SK-N-SH (cell line): Measurements from ENCODE around the gene SFTPB. TPM values are rescaled to one million over a fixed set of nuclear protein-coding genes. Genes with fewer than 3 reads are reported as not detected.

Experiments used
- CTCF ChIA-PET: fragments of 300-600, 350-600 bp; formaldehyde crosslinking; extraction: SDS; loops from one replicate; lab custom pipeline; 2021; lab: Yijun Ruan, JAX
- POLR2A ChIA-PET: fragments of 350-600 bp; sonication (Branson Sonifier 250); formaldehyde crosslinking; extraction: SDS; loops from one replicate; lab custom pipeline; 2020; ENCODE audit warnings: antibody characterized with exemption, inconsistent platforms; lab: Yijun Ruan, JAX
- DNase-seq: peaks from one replicate; pipeline ENCODE4 v3.0.0; 2012
- H2AFZ ChIP-seq: fragments of 200-600 bp; sonication (generic); 2 replicates; pipeline ENCODE4 v1.8.1; 2016; ENCODE audit warnings: antibody characterized with exemption, mild to moderate bottlenecking, low read depth
- H3F3A ChIP-seq: fragments of 200-600 bp; sonication (generic); replicated peaks from 2 replicates; pipeline ENCODE3; 2016; ENCODE audit warnings: antibody characterized with exemption, mild to moderate bottlenecking; ENCODE audit not compliant: insufficient read depth
- H3K27ac ChIP-seq, 2 experiments: fragments of 200-500 bp in 1 of 2; fragments of 200-600 bp in 1 of 2; sonication (Bioruptor generic) in 1 of 2; sonication (generic), shearing (Covaris generic) in 1 of 2; 2 replicates each; pipeline versions ENCODE4 v1.5.1 to v1.6.1; 2014 to 2016; ENCODE audit warnings: low read depth in 2 of 2, inconsistent platforms in 1 of 2, low read length in 1 of 2, mild to moderate bottlenecking in 1 of 2, mixed read lengths in 1 of 2
- H3K27me3 ChIP-seq: fragments of 200-600 bp; sonication (generic), shearing (Covaris generic); 2 replicates; pipeline ENCODE4 v1.6.1; 2016; ENCODE audit warnings: mixed run types; ENCODE audit not compliant: insufficient read depth
- H3K36me3 ChIP-seq, 2 experiments: fragments of 200-500 bp in 1 of 2; fragments of 200-600 bp in 1 of 2; sonication (Bioruptor generic) in 1 of 2; sonication (generic) in 1 of 2; replicated peaks in 1 of 2; 2 replicates each; pipeline versions ENCODE3 to v1.5.1; 2014 to 2016; ENCODE audit warnings: low read length in 1 of 2, mild to moderate bottlenecking in 1 of 2; ENCODE audit not compliant: insufficient read depth in 2 of 2, control insufficient read depth in 1 of 2
- H3K4me1 ChIP-seq, 2 experiments: fragments of 200-500 bp in 1 of 2; fragments of 200-600 bp in 1 of 2; sonication (Bioruptor generic) in 1 of 2; sonication (generic), shearing (Covaris generic) in 1 of 2; 2 replicates each; pipeline versions ENCODE4 v1.5.1 to v1.6.1; 2014 to 2016; ENCODE audit warnings: low read depth in 1 of 2, low read length in 1 of 2, mixed run types in 1 of 2; ENCODE audit not compliant: insufficient read depth in 2 of 2, control insufficient read depth in 1 of 2
- H3K4me2 ChIP-seq: fragments of 200-600 bp; sonication (generic), shearing (Covaris generic); 2 replicates; pipeline ENCODE4 v1.6.1; 2017; ENCODE audit warnings: mixed run types
- H3K4me3 ChIP-seq, 2 experiments: fragments of 200-500 bp in 1 of 2; fragments of 200-600 bp in 1 of 2; sonication (Bioruptor generic) in 1 of 2; sonication (generic), shearing (Covaris generic) in 1 of 2; 2 replicates each; pipeline versions ENCODE4 v1.5.1 to v1.8.1; 2014 to 2016; ENCODE audit warnings: low read depth in 2 of 2, inconsistent platforms in 1 of 2, low read length in 1 of 2, mild to moderate bottlenecking in 1 of 2, mixed read lengths in 1 of 2, moderate library complexity in 1 of 2
- H3K79me2 ChIP-seq: fragments of 200-600 bp; sonication (generic); 2 replicates; pipeline ENCODE4 v1.8.1; 2017; ENCODE audit warnings: mild to moderate bottlenecking; ENCODE audit not compliant: insufficient read depth
- H3K9ac ChIP-seq: fragments of 200-600 bp; sonication (generic); 2 replicates; pipeline ENCODE4 v1.6.1; 2017; ENCODE audit warnings: mixed run types
- H3K9me2 ChIP-seq: fragments of 200-600 bp; sonication (generic); 2 replicates; pipeline ENCODE4 v1.6.1; 2017; ENCODE audit warnings: mixed run types
- H3K9me3 ChIP-seq: fragments of 200-600 bp; sonication (generic); 2 replicates; pipeline ENCODE4 v1.6.1; 2017; ENCODE audit warnings: mixed run types, mild to moderate bottlenecking, moderate library complexity
- H4K20me1 ChIP-seq: fragments of 200-600 bp; sonication (generic); 2 replicates; pipeline ENCODE4 v1.6.1; 2017; ENCODE audit warnings: mild to moderate bottlenecking, mixed run types; ENCODE audit not compliant: insufficient read depth
- CHD2 ChIP-seq: fragments of 150-350 bp; IDR thresholded peaks from 2 replicates; pipeline ENCODE4 v1.6.1; 2018; ENCODE audit warnings: low read length; ENCODE audit not compliant: partially characterized antibody
- CTCF ChIP-seq: fragments of 200-600 bp; sonication (generic); IDR thresholded peaks from 2 replicates; pipeline ENCODE4 v1.6.1; 2017; ENCODE audit warnings: antibody characterized with exemption, mild to moderate bottlenecking, moderate library complexity
- ELF1 ChIP-seq: IDR thresholded peaks from 2 replicates; pipeline ENCODE4 v1.4.0; 2012
- EP300 ChIP-seq, 2 experiments: IDR thresholded peaks; 2 replicates each; pipeline versions ENCODE4 v1.4.0 to v1.6.1; 2012; ENCODE audit warnings: borderline replicate concordance in 1 of 2, low read depth in 1 of 2, low read length in 1 of 2
- EZH2phosphoT487 ChIP-seq: fragments of 200-600 bp; sonication (generic); IDR thresholded peaks from 2 replicates; pipeline ENCODE4 v1.6.1; 2017; ENCODE audit warnings: low read depth, mixed run types, mild to moderate bottlenecking, antibody characterized with exemption, moderate library complexity, borderline replicate concordance
- FOSL2 ChIP-seq: IDR thresholded peaks from 2 replicates; pipeline ENCODE4 v1.4.0; 2012; ENCODE audit warnings: low read depth, mild to moderate bottlenecking, moderate library complexity, borderline replicate concordance
- FOXJ3 ChIP-seq: sonication (generic); formaldehyde crosslinking; IDR thresholded peaks from 2 replicates; pipeline ENCODE4 v1.5.1; 2020; ENCODE audit warnings: mild to moderate bottlenecking, missing genetic modification reagents
- GATA2 ChIP-seq: sonication (generic); formaldehyde crosslinking; IDR thresholded peaks from 2 replicates; pipeline ENCODE4 v1.5.0; 2020; ENCODE audit warnings: mild to moderate bottlenecking, missing genetic modification reagents
- IRF3 ChIP-seq: fragments of 150-350 bp; IDR thresholded peaks from 2 replicates; pipeline ENCODE4 v1.6.1; 2016; ENCODE audit warnings: mild to moderate bottlenecking, low read depth, low read length
- JUND ChIP-seq: IDR thresholded peaks from 2 replicates; pipeline ENCODE4 v1.4.0; 2012
- MAX ChIP-seq: IDR thresholded peaks from 2 replicates; pipeline ENCODE4 v1.4.0; 2012; ENCODE audit warnings: low read depth
- MXI1 ChIP-seq: IDR thresholded peaks from 2 replicates; pipeline ENCODE4 v1.6.1; 2012; ENCODE audit warnings: mild to moderate bottlenecking, low read depth, low read length, improper control_type of control experiment
- NRF1 ChIP-seq: IDR thresholded peaks from 2 replicates; pipeline ENCODE4 v1.6.1; 2012; ENCODE audit warnings: low read depth, mild to moderate bottlenecking, low read length
- PBX3 ChIP-seq: IDR thresholded peaks from 2 replicates; pipeline ENCODE4; 2012
- RCOR1 ChIP-seq: fragments of 150-350 bp; IDR thresholded peaks from 2 replicates; pipeline ENCODE4 v1.6.1; 2017; ENCODE audit warnings: antibody characterized with exemption, low read length
- RXRA ChIP-seq: IDR thresholded peaks from 2 replicates; pipeline ENCODE4 v1.4.0; 2012; ENCODE audit warnings: low read depth, mild to moderate bottlenecking, borderline replicate concordance
- SIN3A ChIP-seq: IDR thresholded peaks from 2 replicates; pipeline ENCODE4 v1.6.1; 2012; ENCODE audit warnings: low read depth, mild to moderate bottlenecking, low read length, moderate library complexity, borderline replicate concordance
- SMC3 ChIP-seq: IDR thresholded peaks from 2 replicates; pipeline ENCODE4 v1.6.1; 2012; ENCODE audit warnings: low read depth, low read length, improper control_type of control experiment
- TAF1 ChIP-seq: IDR thresholded peaks from 2 replicates; pipeline ENCODE4 v1.6.1; 2012; ENCODE audit warnings: low read depth, mild to moderate bottlenecking, low read length, moderate library complexity, borderline replicate concordance
- TCF12 ChIP-seq: IDR thresholded peaks from 2 replicates; pipeline ENCODE4 v1.4.0; 2012
- TEAD4 ChIP-seq: IDR thresholded peaks from 2 replicates; pipeline ENCODE4 v1.4.0; 2012; ENCODE audit warnings: mild to moderate bottlenecking, borderline replicate concordance; ENCODE audit not compliant: insufficient read depth
- WGBS: methylation state at CpG from one replicate; pipeline ENCODE4 v1.1.6; 2017; ENCODE audit warnings: low lambda C conversion rate; 5-methylcytosine and 5-hydroxymethylcytosine counted together
- polyA plus RNA-seq, 3 experiments: library from polyadenylated mRNA; depleted of rRNA; stranded (reverse); fragments of >200 nt; gene quantifications; 2 replicates each; pipeline ENCODE4 v1.2.3, GENCODE V29; 2012

The SFTPB gene
- polyA plus RNA-seq, 1 of the 3 experiments (the other 2 are of a cell fraction): not detected

- Histone ChIP-seq H3K9me3 (no peaks in the 10 kb centered on the region), H3K79me2 (peaks cover 3% of the 10 kb centered on the region; the same call in 1 of the 2 replicates), H3K9me2 (no peaks in the 10 kb centered on the region), H3F3A (peaks cover 36% of the 10 kb centered on the region), H3K4me1 (peaks cover 0 to 12% of the 10 kb centered on the region in 2 experiments; a peak in 1 of 4 replicates), H3K4me2 (no peak overlapping the region), H2AFZ (no peak overlapping the region), H3K4me3 (no peak overlapping the region), H3K27me3 (no peaks in the 10 kb centered on the region), H3K9ac (no peak overlapping the region), H4K20me1 (no peaks in the 10 kb centered on the region), H3K36me3 (peaks cover 37 to 39% of the 10 kb centered on the region in 2 experiments), H3K27ac (no peak overlapping the region)
- WGBS: 86% methylated on average over 3 of the region's 3 CpGs
- ChIA-PET POLR2A (no interaction called here), CTCF (interaction anchor here (0.7 to 7.5 kb wide), 6 partner anchors 15 to 163 kb away, joined by 3 to 62 read pairs (median 5); no protein-coding TSS in a partner anchor)
- TF ChIP-seq TCF12 (no peak), EP300 (IDR thresholded peaks at IDR 0.05; ENCODE audit: borderline replicate concordance in 1 of 2, low read depth in 1 of 2, low read length in 1 of 2) (no peak), CHD2 (no peak), NRF1 (no peak), JUND (no peak), CTCF (no peak), GATA2 (CRISPR knock-in tag) (no peak), RXRA (no peak), PBX3 (no peak), RCOR1 (no peak), SIN3A (no peak), IRF3 (no peak), EZH2phosphoT487 (no peak), FOSL2 (no peak)
- DNase-seq: no peak
Measured at GRCh38 chr2:85651097-85651496, 16.9 kb downstream of the SFTPB start.

- H3K4me1 ChIP-seq: peaks cover 0 to 12% of the 10 kb centered on the region in 2 experiments; a peak in 1 of 4 replicates
- H3K4me2 ChIP-seq: no peak overlapping the region
- no peak for DNase-seq
- POLR2A ChIA-PET: no interaction called here
- no peaks in the 10 kb centered on the region for H4K20me1 ChIP-seq
- no peak overlapping the region for H2AFZ ChIP-seq
- 94% methylated on average over 4 of the region's 4 CpGs for WGBS
- H3K9me3 ChIP-seq: no peaks in the 10 kb centered on the region
- no peaks in the 10 kb centered on the region for H3K9me2 ChIP-seq
- peak overlapping the region in 1 of 2 experiments; percentile 54; a peak in 1 of 4 replicates for H3K27ac ChIP-seq
- no peak overlapping the region for H3K9ac ChIP-seq
- H3K79me2 ChIP-seq: peaks cover 3% of the 10 kb centered on the region; the same call in 1 of the 2 replicates
- H3K36me3 ChIP-seq: peaks cover 43 to 45% of the 10 kb centered on the region in 2 experiments
- CTCF ChIA-PET: interaction anchor here (0.7 to 7.5 kb wide), 7 partner anchors 8 to 164 kb away, joined by 3 to 62 read pairs (median 7); no protein-coding TSS in a partner anchor
- no peak overlapping the region for H3K4me3 ChIP-seq
- H3K27me3 ChIP-seq: no peaks in the 10 kb centered on the region
- H3F3A ChIP-seq: peaks cover 36% of the 10 kb centered on the region
- TF ChIP-seq GATA2 (CRISPR knock-in tag) (no peak), IRF3 (no peak), ELF1 (no peak), SMC3 (no peak), TCF12 (no peak), MXI1 (no peak), EP300 (IDR thresholded peaks at IDR 0.05; ENCODE audit: borderline replicate concordance in 1 of 2, low read depth in 1 of 2, low read length in 1 of 2) (no peak), TEAD4 (no peak), MAX (no peak), JUND (no peak), CHD2 (no peak), FOXJ3 (CRISPR knock-in tag) (no peak), TAF1 (no peak)
Measured at GRCh38 chr2:85650456-85650855, 17.5 kb downstream of the SFTPB start.
